ENCODE measurements around the gene CRYBA4. TPM values are rescaled to one million over a fixed set of nuclear protein-coding genes. Genes with fewer than 3 reads are reported as not detected.
A peak's percentile ranks its signal among the peaks of the same experiment; 100 is the strongest.

Gene CRYBA4
- total RNA-seq, 5 donors from 2014 or later (not counting 1 experiment from before 2014, with no cell fraction given) = not detected

DNA sequence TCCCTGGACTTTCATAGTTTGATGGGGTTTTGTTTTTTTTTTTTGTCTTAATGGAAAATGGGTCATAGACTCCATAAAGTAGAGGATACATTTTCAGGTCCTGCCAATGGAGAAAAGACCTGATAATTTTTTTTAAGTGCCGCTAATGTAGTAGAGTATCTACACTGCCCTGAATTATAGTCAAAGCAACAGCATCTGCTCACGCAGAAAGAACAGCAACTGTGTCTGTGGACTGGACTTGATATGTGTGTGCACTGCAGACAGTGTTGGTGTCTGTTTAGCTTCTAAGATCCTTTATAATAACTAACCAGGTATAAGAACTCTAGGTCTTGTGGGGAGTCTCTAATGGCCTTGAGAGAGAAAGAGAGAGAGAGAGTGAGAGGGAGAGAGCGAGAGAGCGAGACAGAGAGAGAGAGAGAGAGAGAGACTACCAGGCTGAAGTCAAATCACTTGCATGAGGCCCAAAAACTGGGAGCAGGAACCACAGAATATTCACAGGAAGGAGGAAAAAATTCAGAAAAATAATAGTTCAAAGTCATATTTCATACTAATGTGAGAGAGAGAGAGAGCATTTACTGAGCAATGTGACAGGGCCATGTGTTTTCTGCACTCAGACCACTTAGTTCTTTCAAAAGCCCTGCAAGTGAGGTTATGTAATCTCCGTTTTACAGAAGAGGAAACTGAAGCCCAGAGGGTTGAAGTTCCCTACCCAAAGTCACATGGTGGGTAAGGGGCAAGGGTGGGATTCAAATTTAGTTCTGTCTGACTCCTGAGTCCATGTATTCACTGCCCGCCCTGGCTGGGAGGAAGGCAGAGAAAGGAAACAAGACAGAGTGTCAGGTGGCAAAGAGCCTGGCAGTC is 27.0 kb downstream of the CRYBA4 start:
- H3K36me3 Mint-ChIP-seq = no peaks in the 10 kb centered on the region
- H3K36me3 ChIP-seq (ENCODE audit: control insufficient read depth in 2 of 2, extremely low read depth in 1 of 2, insufficient read depth in 1 of 2, low read length in 1 of 2) = no peaks in the 10 kb centered on the region
- peak overlapping the region; percentile 74 to 75 for H3K27ac Mint-ChIP-seq
- peaks cover 46 to 56% (median 51%) of the 10 kb centered on the region in 3 donors for H3K4me1 Mint-ChIP-seq
- WGBS (ENCODE audit: insufficient coverage) = no CpG with 5 or more reads among the region's 6 CpGs
- ATAC-seq (replicated peaks in 1 of 4) = no peak
- ChIA-PET CTCF (no interaction called here), POLR2A (interaction anchor here in 1 of 2 donors (0.7 kb wide), 1 partner anchor 138 kb away, joined by 4 read pairs; no protein-coding TSS in a partner anchor)
- peaks cover 27 to 57% of the 10 kb centered on the region in 2 experiments for H3K4me1 ChIP-seq (ENCODE audit: control insufficient read depth in 1 of 2, extremely low read depth in 1 of 2, insufficient read depth in 2 of 2, low read length in 2 of 2)
- no peaks in the 10 kb centered on the region for H3K9me3 ChIP-seq
- H3K4me3 Mint-ChIP-seq = peak overlapping the region; percentile 31 to 75 (median 34)
- peak overlapping the region in 1 of 2 donors; percentile 29 for H3K4me3 ChIP-seq (ENCODE audit: control insufficient read depth in 1 of 2, extremely low read depth in 1 of 2, low read length in 1 of 2)
- H3K27me3 ChIP-seq (replicated peaks in 1 of 2; ENCODE audit: control insufficient read depth in 2 of 2, extremely low read depth in 1 of 2, insufficient read depth in 2 of 2, low read length in 1 of 2) = no peaks in the 10 kb centered on the region
- H3K27me3 Mint-ChIP-seq = peaks cover 0 to 5% of the 10 kb centered on the region in 2 donors
- H3K9me3 Mint-ChIP-seq = no peaks in the 10 kb centered on the region
- peak in 1 of 35 experiments; percentile 33 for DNase-seq
- peak overlapping the region; percentile 21 for H3K27ac ChIP-seq (ENCODE audit: low read length)

GRCh38 chr22:26650722-26651421 is 29.1 kb downstream of the CRYBA4 start:
- no peaks in the 10 kb centered on the region for H3K9me3 ChIP-seq
- 100% methylated on average over 1 of the region's 6 CpGs for WGBS (ENCODE audit: insufficient coverage)
- H3K27me3 ChIP-seq (replicated peaks in 1 of 2; ENCODE audit: control insufficient read depth in 2 of 2, extremely low read depth in 1 of 2, insufficient read depth in 2 of 2, low read length in 1 of 2) = no peaks in the 10 kb centered on the region
- H3K4me1 ChIP-seq (ENCODE audit: control insufficient read depth in 1 of 2, extremely low read depth in 1 of 2, insufficient read depth in 2 of 2, low read length in 2 of 2) = peaks cover 17 to 36% of the 10 kb centered on the region in 2 experiments
- peak overlapping the region in 1 of 2 donors; percentile 13 for H3K27ac Mint-ChIP-seq
- ATAC-seq (replicated peaks in 1 of 4) (no peak), DNase-seq (no peak)
- CTCF ChIA-PET = no interaction called here
- H3K4me3 ChIP-seq (ENCODE audit: control insufficient read depth in 1 of 2, extremely low read depth in 1 of 2, low read length in 1 of 2) = no peak overlapping the region
- no peak overlapping the region for H3K27ac ChIP-seq (ENCODE audit: low read length)
- H3K36me3 Mint-ChIP-seq = no peaks in the 10 kb centered on the region
- H3K4me3 Mint-ChIP-seq = no peak overlapping the region
- peaks cover 30 to 36% (median 30%) of the 10 kb centered on the region in 3 donors for H3K4me1 Mint-ChIP-seq
- peaks cover 0 to 5% of the 10 kb centered on the region in 2 donors for H3K27me3 Mint-ChIP-seq
- H3K9me3 Mint-ChIP-seq = no peaks in the 10 kb centered on the region
- no peaks in the 10 kb centered on the region for H3K36me3 ChIP-seq (ENCODE audit: control insufficient read depth in 2 of 2, extremely low read depth in 1 of 2, insufficient read depth in 1 of 2, low read length in 1 of 2)
- POLR2A ChIA-PET = interaction anchor here in 1 of 2 donors (0.6 kb wide), 1 partner anchor 60 kb away, joined by 8 read pairs; no protein-coding TSS in a partner anchor

- ATAC-seq (replicated peaks in 1 of 4) (no peak), DNase-seq (no peak)
- WGBS (ENCODE audit: insufficient coverage) = 90% methylated on average over 9 of the region's 10 CpGs
- Mint-ChIP-seq H3K36me3 (no peaks in the 10 kb centered on the region), H3K9me3 (no peaks in the 10 kb centered on the region), H3K4me1 (peaks cover 23 to 27% (median 25%) of the 10 kb centered on the region in 3 donors), H3K27ac (no peak overlapping the region), H3K4me3 (no peak overlapping the region), H3K27me3 (peaks cover 0 to 5% of the 10 kb centered on the region in 2 donors)
- Histone ChIP-seq H3K4me1 (ENCODE audit: control insufficient read depth in 1 of 2, extremely low read depth in 1 of 2, insufficient read depth in 2 of 2, low read length in 2 of 2) (peaks cover 17 to 31% of the 10 kb centered on the region in 2 experiments), H3K4me3 (ENCODE audit: control insufficient read depth in 1 of 2, extremely low read depth in 1 of 2, low read length in 1 of 2) (no peak overlapping the region), H3K27ac (ENCODE audit: low read length) (no peak overlapping the region), H3K9me3 (no peaks in the 10 kb centered on the region), H3K36me3 (ENCODE audit: control insufficient read depth in 2 of 2, extremely low read depth in 1 of 2, insufficient read depth in 1 of 2, low read length in 1 of 2) (no peaks in the 10 kb centered on the region), H3K27me3 (replicated peaks in 1 of 2; ENCODE audit: control insufficient read depth in 2 of 2, extremely low read depth in 1 of 2, insufficient read depth in 2 of 2, low read length in 1 of 2) (peaks cover 0 to 3% of the 10 kb centered on the region in 2 experiments)
- CTCF ChIA-PET = no interaction called here
- POLR2A ChIA-PET = no interaction called here
These were observed 30.1 kb downstream of the CRYBA4 start for GRCh38 chr22:26651815-26652214.

- Mint-ChIP-seq H3K36me3 (no peaks in the 10 kb centered on the region), H3K27ac (peak within 1 kb of the TSS; percentile 89 to 93), H3K4me3 (peak within 1 kb of the TSS; percentile 90 to 93 (median 91)), H3K27me3 (no peaks in the 10 kb centered on the region), H3K4me1 (peaks cover 25 to 31% (median 27%) of the 10 kb centered on the region in 3 donors), H3K9me3 (no peaks in the 10 kb centered on the region)
- no peak within 1 kb of the TSS for H3K27ac ChIP-seq (ENCODE audit: low read length)
- ChIA-PET CTCF (interaction anchor here (0.5 to 1.3 kb wide), 4 partner anchors 8 to 17 kb away, joined by 3 to 6 read pairs (median 4); no protein-coding TSS in a partner anchor), POLR2A (interaction anchor here in 1 of 2 donors (0.5 to 0.6 kb wide), 2 partner anchors 142 to 229 kb away, joined by 3 read pairs; no protein-coding TSS in a partner anchor)
- H3K9me3 ChIP-seq = no peaks in the 10 kb centered on the region
- H3K4me3 ChIP-seq (ENCODE audit: control insufficient read depth in 1 of 2, extremely low read depth in 1 of 2, low read length in 1 of 2) = peak within 1 kb of the TSS; percentile 62 to 67
- peak; percentile 81 to 91 (median 81) for ATAC-seq (replicated peaks in 1 of 4)
- peak; percentile 41 to 83 (median 64) for DNase-seq
- H3K27me3 ChIP-seq (replicated peaks in 1 of 2; ENCODE audit: control insufficient read depth in 2 of 2, extremely low read depth in 1 of 2, insufficient read depth in 2 of 2, low read length in 1 of 2) = peaks cover 0 to 22% of the 10 kb centered on the region in 2 experiments
- H3K4me1 ChIP-seq (ENCODE audit: control insufficient read depth in 1 of 2, extremely low read depth in 1 of 2, insufficient read depth in 2 of 2, low read length in 2 of 2) = peaks cover 7 to 31% of the 10 kb centered on the region in 2 experiments
- under 1% methylated on average over 53 of the region's 62 CpGs for WGBS (ENCODE audit: insufficient coverage)
- H3K36me3 ChIP-seq (ENCODE audit: control insufficient read depth in 2 of 2, extremely low read depth in 1 of 2, insufficient read depth in 1 of 2, low read length in 1 of 2) = no peaks in the 10 kb centered on the region
These were observed 35.4 kb downstream of the CRYBA4 start, which contains the start of gene MIAT for GRCh38 chr22:26656891-26657851. TSS of gene MIAT (plus strand) at chr22:26657588.

DNA sequence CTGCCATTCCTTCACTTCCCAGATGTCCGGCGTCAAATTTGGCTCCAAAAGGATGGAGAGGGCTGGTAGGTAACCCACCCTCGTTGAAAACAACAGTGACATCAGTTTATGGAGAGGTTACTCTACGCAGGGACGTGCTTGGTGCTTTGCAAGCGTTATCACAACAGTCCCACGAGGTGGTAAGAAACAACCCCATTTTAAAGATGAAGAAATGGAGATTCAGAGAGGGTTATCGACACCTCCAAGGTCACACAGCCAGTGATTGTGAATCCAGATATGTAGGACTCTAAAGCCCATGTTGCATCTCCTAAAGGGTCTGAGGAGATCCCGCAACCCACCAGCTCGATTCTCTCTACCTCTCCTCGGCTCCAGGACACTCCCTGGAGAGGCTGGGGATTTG is 36.4 kb downstream of the CRYBA4 start:
- H3K4me3 ChIP-seq (ENCODE audit: control insufficient read depth in 1 of 2, extremely low read depth in 1 of 2, low read length in 1 of 2) = peak overlapping the region; percentile 62 to 67
- peak in 3 of 4 experiments; percentile 20 to 22 (median 21) for ATAC-seq (replicated peaks in 1 of 4)
- H3K4me3 Mint-ChIP-seq = peak overlapping the region; percentile 90 to 93 (median 91)
- no peaks in the 10 kb centered on the region for H3K9me3 Mint-ChIP-seq
- H3K9me3 ChIP-seq = no peaks in the 10 kb centered on the region
- POLR2A ChIA-PET = interaction anchor here in 1 of 2 donors (0.6 kb wide), 1 partner anchor 143 kb away, joined by 3 read pairs; no protein-coding TSS in a partner anchor
- peaks cover 7 to 31% of the 10 kb centered on the region in 2 experiments for H3K4me1 ChIP-seq (ENCODE audit: control insufficient read depth in 1 of 2, extremely low read depth in 1 of 2, insufficient read depth in 2 of 2, low read length in 2 of 2)
- H3K27me3 ChIP-seq (replicated peaks in 1 of 2; ENCODE audit: control insufficient read depth in 2 of 2, extremely low read depth in 1 of 2, insufficient read depth in 2 of 2, low read length in 1 of 2) = peaks cover 0 to 22% of the 10 kb centered on the region in 2 experiments
- WGBS (ENCODE audit: insufficient coverage) = no CpG with 5 or more reads among the region's 11 CpGs
- H3K27ac Mint-ChIP-seq = peak overlapping the region; percentile 89 to 93
- H3K27me3 Mint-ChIP-seq = no peaks in the 10 kb centered on the region
- H3K36me3 Mint-ChIP-seq = no peaks in the 10 kb centered on the region
- peaks cover 0 to 3% of the 10 kb centered on the region in 2 donors for H3K36me3 ChIP-seq (ENCODE audit: control insufficient read depth in 2 of 2, extremely low read depth in 1 of 2, insufficient read depth in 1 of 2, low read length in 1 of 2)
- DNase-seq = peak in 1 of 35 experiments; percentile 43
- H3K4me1 Mint-ChIP-seq = peaks cover 25 to 34% (median 30%) of the 10 kb centered on the region in 3 donors
- no peak overlapping the region for H3K27ac ChIP-seq (ENCODE audit: low read length)
- CTCF ChIA-PET = interaction anchor here in 1 of 2 donors (1.3 kb wide), 1 partner anchor 15 kb away, joined by 4 read pairs; no protein-coding TSS in a partner anchor

Measured in T-cell (primary cell).